ENCODE data around the gene VMAC. TPM values are rescaled to one million over a fixed set of nuclear protein-coding genes. Genes with fewer than 3 reads are reported as not detected.

The VMAC gene
- total RNA-seq, 1 experiment from 2014 or later, result 4.3 TPM

DNA sequence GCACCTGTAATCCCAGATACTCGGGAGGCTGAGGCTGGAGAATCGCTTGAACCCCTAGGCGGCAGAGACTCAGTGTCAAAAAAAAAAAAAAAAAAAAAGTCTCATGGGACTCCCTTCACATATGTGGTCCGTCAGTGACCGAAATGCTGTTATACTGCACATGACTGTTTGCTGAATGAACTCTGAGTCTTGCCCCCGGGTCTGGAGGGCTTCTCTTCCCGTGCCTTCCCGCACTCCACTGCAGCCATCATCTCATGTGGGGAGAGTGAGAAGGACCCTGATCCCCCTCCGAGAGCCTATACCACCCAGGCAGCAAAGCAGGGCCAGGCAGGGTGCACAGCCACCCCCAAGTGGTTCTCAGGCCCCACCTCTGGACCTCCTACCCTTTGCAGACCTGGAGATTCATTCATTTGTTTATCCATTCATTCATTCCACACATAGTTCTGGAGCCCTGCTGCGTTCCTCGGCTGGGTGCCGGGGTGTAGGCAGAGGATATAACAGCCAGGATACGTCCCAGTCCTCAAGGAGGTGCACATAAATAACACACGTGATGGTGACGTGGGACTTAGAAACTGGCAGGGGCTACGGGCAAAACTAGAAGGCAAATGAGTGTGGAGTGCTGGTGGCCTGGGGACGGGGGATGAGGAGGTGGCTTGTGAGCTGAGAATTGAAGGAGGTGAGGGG, 15.2 kb upstream of the VMAC start:
- no peak overlapping the region for H3K4me3 Mint-ChIP-seq (ENCODE audit: low read depth, unreplicated experiment)

DNA sequence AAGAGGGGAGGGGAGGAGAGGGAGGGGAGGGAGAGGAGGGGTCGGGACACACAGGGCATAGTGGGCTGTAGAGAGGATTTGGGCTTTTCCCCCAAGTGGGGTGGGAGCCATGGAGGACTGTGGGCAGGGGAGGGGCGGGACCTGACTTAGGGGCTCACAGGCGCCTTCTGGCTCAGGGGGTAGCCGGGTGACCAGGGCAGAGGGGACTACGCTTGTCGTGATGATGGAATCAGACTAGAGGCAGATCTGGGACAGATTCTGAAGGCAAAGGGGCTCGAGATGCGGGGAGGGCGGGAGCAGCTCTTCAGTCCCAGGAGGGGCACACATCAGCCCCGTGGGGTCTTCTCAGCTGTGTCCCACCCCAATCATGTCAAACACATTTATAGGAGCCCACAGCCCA, 14.6 kb upstream of the VMAC start:
- H3K4me1 Mint-ChIP-seq (ENCODE audit: low read depth, unreplicated experiment), result no peaks in the 10 kb centered on the region

More for the DNA sequence above, 15.2 kb upstream of the VMAC start:
- Mint-ChIP-seq H3K4me1 (ENCODE audit: low read depth, unreplicated experiment) (no peaks in the 10 kb centered on the region), H3K27ac (ENCODE audit: unreplicated experiment) (no peak overlapping the region), H3K36me3 (ENCODE audit: insufficient read depth, unreplicated experiment) (peaks cover 9% of the 10 kb centered on the region), H3K27me3 (ENCODE audit: unreplicated experiment) (peaks cover 26% of the 10 kb centered on the region), H3K9me3 (ENCODE audit: low read depth, unreplicated experiment) (no peaks in the 10 kb centered on the region)
- intact Hi-C loops (cut with micrococcal nuclease; ENCODE audit: unreplicated experiment), result no loop called here
- no peak for DNase-seq
- CTCF ChIA-PET, result no interaction called here
- TF ChIP-seq, protein P1, sequence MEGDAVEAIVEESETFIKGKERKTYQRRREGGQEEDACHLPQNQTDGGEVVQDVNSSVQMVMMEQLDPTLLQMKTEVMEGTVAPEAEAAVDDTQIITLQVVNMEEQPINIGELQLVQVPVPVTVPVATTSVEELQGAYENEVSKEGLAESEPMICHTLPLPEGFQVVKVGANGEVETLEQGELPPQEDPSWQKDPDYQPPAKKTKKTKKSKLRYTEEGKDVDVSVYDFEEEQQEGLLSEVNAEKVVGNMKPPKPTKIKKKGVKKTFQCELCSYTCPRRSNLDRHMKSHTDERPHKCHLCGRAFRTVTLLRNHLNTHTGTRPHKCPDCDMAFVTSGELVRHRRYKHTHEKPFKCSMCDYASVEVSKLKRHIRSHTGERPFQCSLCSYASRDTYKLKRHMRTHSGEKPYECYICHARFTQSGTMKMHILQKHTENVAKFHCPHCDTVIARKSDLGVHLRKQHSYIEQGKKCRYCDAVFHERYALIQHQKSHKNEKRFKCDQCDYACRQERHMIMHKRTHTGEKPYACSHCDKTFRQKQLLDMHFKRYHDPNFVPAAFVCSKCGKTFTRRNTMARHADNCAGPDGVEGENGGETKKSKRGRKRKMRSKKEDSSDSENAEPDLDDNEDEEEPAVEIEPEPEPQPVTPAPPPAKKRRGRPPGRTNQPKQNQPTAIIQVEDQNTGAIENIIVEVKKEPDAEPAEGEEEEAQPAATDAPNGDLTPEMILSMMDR (IDR thresholded peaks at IDR 0.05; ENCODE audit: unreplicated experiment), result no peak
- BruUV-seq (replicated peaks), result no TSS peak

DNA sequence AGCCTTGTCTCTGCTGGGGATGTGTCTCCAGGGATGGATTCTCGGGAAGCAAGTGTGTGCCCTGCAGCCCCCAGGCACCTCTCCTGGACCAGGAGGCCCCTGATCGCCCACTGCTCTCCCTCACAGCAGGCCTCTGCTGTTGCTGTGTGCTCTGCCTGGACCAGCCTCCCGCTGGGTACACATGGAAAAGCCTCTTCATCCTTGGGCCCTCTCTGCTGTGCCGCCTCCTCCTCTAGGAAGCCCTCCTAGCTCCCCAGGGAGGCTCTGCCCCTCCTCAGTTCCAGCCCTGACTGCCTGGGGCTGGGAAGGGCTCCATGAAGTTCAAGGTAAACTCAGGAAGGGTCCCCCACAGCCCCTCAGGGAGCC, 13.1 kb upstream of the VMAC start:
- Mint-ChIP-seq H3K4me3 (ENCODE audit: low read depth, unreplicated experiment) (no peak overlapping the region), H3K27me3 (ENCODE audit: unreplicated experiment) (peaks cover 13% of the 10 kb centered on the region), H3K4me1 (ENCODE audit: low read depth, unreplicated experiment) (no peaks in the 10 kb centered on the region), H3K27ac (ENCODE audit: unreplicated experiment) (no peak overlapping the region), H3K9me3 (ENCODE audit: low read depth, unreplicated experiment) (no peaks in the 10 kb centered on the region), H3K36me3 (ENCODE audit: insufficient read depth, unreplicated experiment) (peaks cover 14% of the 10 kb centered on the region)
- intact Hi-C loops (cut with micrococcal nuclease; ENCODE audit: unreplicated experiment), result loop anchor here (5.0 kb wide), 1 partner anchor 89 kb away; no protein-coding TSS in a partner anchor
- CTCF ChIA-PET, result interaction anchor here (2.3 kb wide), 1 partner anchor 87 kb away, joined by 15 read pairs; no protein-coding TSS in a partner anchor
- no peak for DNase-seq
- TF ChIP-seq, protein P1 (IDR thresholded peaks at IDR 0.05; ENCODE audit: unreplicated experiment), result no peak
- no TSS peak for BruUV-seq (replicated peaks)

More for the DNA sequence above, 14.6 kb upstream of the VMAC start:
- CTCF ChIA-PET, result no interaction called here
- TF ChIP-seq, protein P1 (IDR thresholded peaks at IDR 0.05; ENCODE audit: unreplicated experiment), result no peak
- Mint-ChIP-seq H3K27ac (ENCODE audit: unreplicated experiment) (no peak overlapping the region), H3K36me3 (ENCODE audit: insufficient read depth, unreplicated experiment) (peaks cover 9% of the 10 kb centered on the region), H3K27me3 (ENCODE audit: unreplicated experiment) (peaks cover 22% of the 10 kb centered on the region), H3K4me3 (ENCODE audit: low read depth, unreplicated experiment) (no peak overlapping the region), H3K9me3 (ENCODE audit: low read depth, unreplicated experiment) (no peaks in the 10 kb centered on the region)
- intact Hi-C loops (cut with micrococcal nuclease; ENCODE audit: unreplicated experiment), result loop anchor here (5.0 kb wide), 1 partner anchor 88 kb away; no protein-coding TSS in a partner anchor
- DNase-seq, result no peak
- BruUV-seq (replicated peaks), result no TSS peak

DNA sequence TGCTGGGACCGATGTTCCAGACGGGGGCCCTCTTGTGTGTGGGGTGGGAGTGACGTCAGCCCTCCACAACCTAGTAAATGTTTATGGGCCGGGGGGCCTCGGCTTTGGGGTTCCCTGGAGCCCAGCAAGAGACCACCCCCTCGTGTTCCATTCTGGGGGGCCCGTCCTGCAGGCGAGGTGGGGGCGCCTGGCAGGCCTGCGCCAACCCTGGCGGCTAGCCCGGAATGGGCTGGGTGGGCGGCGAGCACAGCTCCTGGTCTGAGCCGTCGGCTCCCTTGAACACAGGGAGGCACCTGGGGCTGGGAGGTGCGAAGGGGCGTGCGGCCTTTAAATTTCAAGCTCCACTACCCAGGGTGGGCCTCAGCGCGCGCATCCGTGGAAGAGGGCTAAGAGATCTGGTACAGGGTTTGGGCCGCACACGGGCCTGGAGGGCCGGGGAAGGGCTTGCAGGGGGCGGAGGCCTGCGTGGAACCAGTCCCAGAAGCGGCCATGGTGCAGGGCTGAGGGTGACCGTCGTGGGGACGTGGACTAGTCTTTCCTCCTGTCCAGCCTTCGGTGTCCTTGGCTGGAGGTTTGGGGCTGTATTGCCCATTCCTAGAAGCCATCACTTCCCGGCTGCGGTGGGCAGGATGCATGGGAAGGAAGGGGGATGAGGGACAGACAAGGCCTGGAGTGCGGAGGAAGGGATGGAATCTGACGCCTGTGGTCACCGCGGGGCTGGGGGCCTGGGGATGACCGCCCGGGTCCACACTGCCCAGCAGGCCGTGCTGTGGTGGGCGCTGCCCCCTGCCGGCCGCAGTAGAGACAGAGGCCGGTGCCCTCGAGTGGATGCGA, 12.5 kb upstream of the VMAC start:
- TF ChIP-seq, protein P1 (IDR thresholded peaks at IDR 0.05; ENCODE audit: unreplicated experiment), result peak; percentile 57
- DNase-seq, result peak; percentile 62
- Mint-ChIP-seq H3K27me3 (ENCODE audit: unreplicated experiment) (peaks cover 13% of the 10 kb centered on the region), H3K36me3 (ENCODE audit: insufficient read depth, unreplicated experiment) (peaks cover 14% of the 10 kb centered on the region), H3K9me3 (ENCODE audit: low read depth, unreplicated experiment) (no peaks in the 10 kb centered on the region), H3K4me1 (ENCODE audit: low read depth, unreplicated experiment) (no peaks in the 10 kb centered on the region), H3K27ac (ENCODE audit: unreplicated experiment) (peak overlapping the region; percentile 45), H3K4me3 (ENCODE audit: low read depth, unreplicated experiment) (no peak overlapping the region)
- intact Hi-C loops (cut with micrococcal nuclease; ENCODE audit: unreplicated experiment), result loop anchor here (5.0 kb wide), 1 partner anchor 90 kb away; no protein-coding TSS in a partner anchor
- CTCF ChIA-PET, result interaction anchor here (2.3 kb wide), 1 partner anchor 88 kb away, joined by 15 read pairs; no protein-coding TSS in a partner anchor
- no TSS peak for BruUV-seq (replicated peaks)

Data from Calu3 (cell line).